ENCODE results near the gene ERP27.

- TF ChIP-seq EP300 (IDR thresholded peaks at IDR 0.05) (no peak), CTCF (IDR thresholded peaks at IDR 0.05) (no peak)
Observed at GRCh38 chr12:14962153-14962539, 23.8 kb upstream of the ERP27 start.
